ENCODE data around the gene TBC1D17. TPM values are rescaled to one million over a fixed set of nuclear protein-coding genes. Genes with fewer than 3 reads are reported as not detected.

Gene TBC1D17
- total RNA-seq, result 47.5 TPM
- long read RNA-seq, transcript TBC1D17-201 (17 exons, 2,366 nt), result major isoform, 44 of 81 reads
- long read RNA-seq, partial matches to known transcripts, result 20 of 81 reads
- long read RNA-seq, other reads (novel, unspliced or antisense), result 17 of 81 reads

DNA sequence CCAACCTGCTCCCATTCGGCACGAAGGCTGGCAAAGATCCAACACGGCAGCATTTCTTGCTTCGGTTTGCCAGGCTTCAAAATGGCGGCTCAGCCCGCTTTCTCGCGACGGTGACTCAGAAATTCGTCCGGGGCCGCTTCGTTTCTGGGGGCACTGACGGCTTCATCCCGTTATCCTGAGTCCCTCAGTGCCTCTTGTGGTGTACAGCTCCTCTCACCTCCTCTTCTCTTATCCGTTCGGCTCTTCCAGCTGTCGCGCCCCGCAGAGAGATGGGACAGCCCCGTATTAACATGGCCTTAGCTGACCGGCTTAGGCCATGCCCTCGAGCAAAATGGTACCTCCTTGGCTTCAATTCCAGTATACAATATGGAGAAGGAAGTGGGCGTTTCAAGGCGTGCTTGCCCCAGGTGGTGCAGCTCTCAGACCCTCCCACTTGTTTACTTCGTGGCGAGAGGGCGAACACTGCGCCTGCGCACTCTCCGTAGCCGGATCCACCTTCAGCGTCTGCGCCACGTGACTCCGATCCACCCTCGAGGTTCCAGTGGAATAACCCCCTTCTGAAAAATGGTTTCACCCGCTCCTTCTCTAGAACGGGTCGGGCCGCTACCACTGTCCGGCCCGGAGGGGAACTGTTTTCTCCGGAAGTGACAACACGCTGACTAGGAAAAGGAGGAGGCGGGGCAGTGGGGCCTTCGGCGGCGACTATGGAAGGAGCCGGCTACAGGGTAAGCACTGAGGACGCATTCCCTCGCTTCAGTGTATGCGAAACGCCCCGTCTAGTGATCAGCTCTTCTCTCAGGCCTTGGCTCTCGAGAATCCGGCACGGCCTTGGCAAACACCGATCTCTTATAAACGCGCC, at the start of gene TBC1D17, which contains the start of gene AKT1S1:
Gene TBC1D17 (plus strand): TSS at position 683 of the 859 bp plus-strand sequence. CDS start 22 bp downstream, at position 705.
Gene AKT1S1 (minus strand): TSS at position 336 of the 859 bp plus-strand sequence. CDS start 4,060 bp downstream, outside the sequence.
- no peaks in the 10 kb centered on the region for H3K27me3 ChIP-seq (ENCODE audit: low read depth)
- peak; percentile 99 for DNase-seq
- no peaks in the 10 kb centered on the region for H3K9me3 ChIP-seq (replicated peaks)
- H3K4me3 ChIP-seq, result peak within 1 kb of the TSS; percentile 94
- H3K27ac ChIP-seq (replicated peaks), result peak within 1 kb of the TSS; percentile 99
- TF ChIP-seq, protein P1, sequence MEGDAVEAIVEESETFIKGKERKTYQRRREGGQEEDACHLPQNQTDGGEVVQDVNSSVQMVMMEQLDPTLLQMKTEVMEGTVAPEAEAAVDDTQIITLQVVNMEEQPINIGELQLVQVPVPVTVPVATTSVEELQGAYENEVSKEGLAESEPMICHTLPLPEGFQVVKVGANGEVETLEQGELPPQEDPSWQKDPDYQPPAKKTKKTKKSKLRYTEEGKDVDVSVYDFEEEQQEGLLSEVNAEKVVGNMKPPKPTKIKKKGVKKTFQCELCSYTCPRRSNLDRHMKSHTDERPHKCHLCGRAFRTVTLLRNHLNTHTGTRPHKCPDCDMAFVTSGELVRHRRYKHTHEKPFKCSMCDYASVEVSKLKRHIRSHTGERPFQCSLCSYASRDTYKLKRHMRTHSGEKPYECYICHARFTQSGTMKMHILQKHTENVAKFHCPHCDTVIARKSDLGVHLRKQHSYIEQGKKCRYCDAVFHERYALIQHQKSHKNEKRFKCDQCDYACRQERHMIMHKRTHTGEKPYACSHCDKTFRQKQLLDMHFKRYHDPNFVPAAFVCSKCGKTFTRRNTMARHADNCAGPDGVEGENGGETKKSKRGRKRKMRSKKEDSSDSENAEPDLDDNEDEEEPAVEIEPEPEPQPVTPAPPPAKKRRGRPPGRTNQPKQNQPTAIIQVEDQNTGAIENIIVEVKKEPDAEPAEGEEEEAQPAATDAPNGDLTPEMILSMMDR (IDR thresholded peaks at IDR 0.05; ENCODE audit: borderline replicate concordance), result no peak
- peaks cover 47% of the 10 kb centered on the region for H3K4me1 ChIP-seq
- H3K36me3 ChIP-seq, result peaks cover 39% of the 10 kb centered on the region
- intact Hi-C loops (cut with micrococcal nuclease), result no loop called here

DNA sequence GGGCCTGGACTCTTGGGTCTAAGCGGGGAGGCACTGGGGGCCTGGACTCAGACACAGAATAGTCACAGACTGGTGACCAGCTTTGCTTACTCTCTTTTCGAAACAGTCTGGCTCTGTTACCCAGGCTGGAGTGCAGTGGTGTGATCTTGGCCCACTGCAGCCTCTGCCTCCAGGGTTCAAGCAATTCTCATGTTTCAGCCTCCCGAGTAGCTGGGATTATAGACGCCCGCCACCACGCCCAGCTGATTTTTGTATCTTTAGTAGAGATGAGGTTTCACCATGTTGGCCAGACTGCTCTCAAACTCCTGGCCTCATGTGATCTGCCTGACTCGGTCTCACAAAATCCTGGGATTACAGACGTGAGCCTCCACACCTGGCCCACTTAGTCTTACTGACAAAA, 48.3 kb upstream of the TBC1D17 start:
- Histone ChIP-seq H3K36me3 (peaks cover 68% of the 10 kb centered on the region), H3K4me1 (peaks cover 4% of the 10 kb centered on the region), H3K27ac (replicated peaks) (no peak overlapping the region)

DNA sequence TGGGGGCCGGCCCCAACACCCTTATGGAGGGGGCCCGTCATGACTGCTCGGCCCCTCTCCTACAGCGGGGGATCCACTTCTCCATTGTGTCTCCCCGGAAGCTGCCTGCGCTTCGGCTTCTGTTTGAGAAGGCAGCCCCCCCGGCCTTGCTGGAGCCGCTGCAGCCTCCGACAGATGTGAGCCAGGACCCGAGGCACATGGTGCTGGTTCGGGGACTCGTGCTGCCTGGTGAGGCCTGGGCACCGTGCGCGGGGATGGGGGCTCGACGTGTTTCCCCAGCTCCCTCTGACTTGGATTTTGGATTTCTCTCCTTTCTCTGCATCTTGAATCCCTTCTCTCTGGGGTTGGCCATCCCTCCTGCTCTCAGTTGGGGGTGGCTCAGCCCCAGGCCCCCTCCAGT, 47.8 kb upstream of the TBC1D17 start:
- Histone ChIP-seq H3K9me3 (replicated peaks) (no peaks in the 10 kb centered on the region), H3K4me1 (peaks cover 4% of the 10 kb centered on the region), H3K27me3 (ENCODE audit: low read depth) (no peaks in the 10 kb centered on the region), H3K4me3 (no peak overlapping the region), H3K27ac (replicated peaks) (no peak overlapping the region), H3K36me3 (peaks cover 71% of the 10 kb centered on the region)
- no peak for DNase-seq
- TF ChIP-seq, protein P1 (IDR thresholded peaks at IDR 0.05; ENCODE audit: borderline replicate concordance), result no peak
- intact Hi-C loops (cut with micrococcal nuclease), result no loop called here

More for the DNA sequence above, 48.3 kb upstream of the TBC1D17 start:
- DNase-seq, result no peak
- no peaks in the 10 kb centered on the region for H3K27me3 ChIP-seq (ENCODE audit: low read depth)
- intact Hi-C loops (cut with micrococcal nuclease), result no loop called here
- no peaks in the 10 kb centered on the region for H3K9me3 ChIP-seq (replicated peaks)
- H3K4me3 ChIP-seq, result no peak overlapping the region
- TF ChIP-seq, protein P1 (IDR thresholded peaks at IDR 0.05; ENCODE audit: borderline replicate concordance), result no peak

- Histone ChIP-seq H3K4me1 (no peaks in the 10 kb centered on the region), H3K36me3 (peaks cover 76% of the 10 kb centered on the region), H3K27me3 (ENCODE audit: low read depth) (no peaks in the 10 kb centered on the region), H3K9me3 (replicated peaks) (no peaks in the 10 kb centered on the region), H3K27ac (replicated peaks) (no peak overlapping the region), H3K4me3 (no peak overlapping the region)
- DNase-seq, result no peak
- TF ChIP-seq, protein P1 (IDR thresholded peaks at IDR 0.05; ENCODE audit: borderline replicate concordance), result no peak
- intact Hi-C loops (cut with micrococcal nuclease), result no loop called here
Measured at GRCh38 chr19:49830766-49831165, 46.7 kb upstream of the TBC1D17 start.

DNA sequence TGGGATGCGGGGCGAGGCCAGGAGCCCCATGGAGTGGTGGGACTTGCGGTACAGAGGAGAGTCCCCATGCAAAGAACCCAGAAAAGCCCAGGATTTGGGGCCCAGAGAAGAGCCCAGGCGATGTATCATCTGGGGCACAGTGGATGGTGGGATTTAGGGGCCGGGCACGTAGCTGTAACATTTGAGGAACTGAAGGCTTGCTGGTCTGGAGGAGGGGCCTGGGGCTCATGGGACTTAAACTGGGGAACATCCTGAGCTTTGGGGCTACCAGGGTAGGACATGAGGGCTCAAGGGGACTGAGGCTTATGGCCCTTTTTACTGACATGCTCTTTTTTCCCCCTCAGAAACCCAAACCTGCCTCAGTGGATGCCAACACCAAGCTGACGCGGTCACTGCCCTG, 45.9 kb upstream of the TBC1D17 start:
- no peak overlapping the region for H3K4me3 ChIP-seq
- no peak for DNase-seq
- H3K27ac ChIP-seq (replicated peaks), result no peak overlapping the region
- no peaks in the 10 kb centered on the region for H3K27me3 ChIP-seq (ENCODE audit: low read depth)
- TF ChIP-seq, protein P1 (IDR thresholded peaks at IDR 0.05; ENCODE audit: borderline replicate concordance), result no peak
- H3K36me3 ChIP-seq, result peaks cover 85% of the 10 kb centered on the region
- H3K9me3 ChIP-seq (replicated peaks), result no peaks in the 10 kb centered on the region
- intact Hi-C loops (cut with micrococcal nuclease), result no loop called here
- H3K4me1 ChIP-seq, result no peaks in the 10 kb centered on the region

Measured in left ventricle myocardium inferior (tissue), 1 donor.